Mucosa of descending colon (tissue), 3 donors: ENCODE measurements around the gene MLH3. TPM values are rescaled to one million over a fixed set of nuclear protein-coding genes. Genes with fewer than 3 reads are reported as not detected.
A peak's percentile ranks its signal among the peaks of the same experiment; 100 is the strongest.

Experiments used
- ATAC-seq: fragments of 200-7000 bp; cut with Tn5 transposase; one replicate; pipeline ENCODE4 v1.9.1; 2020; ENCODE audit warnings: mild to moderate bottlenecking, moderate library complexity
- DNase-seq, 3 donors: peaks; one replicate each; pipeline ENCODE4 v3.0.0-alpha.2; 2020
- H3K36me3 ChIP-seq: fragments of 200-600 bp; one replicate; pipeline ENCODE4 v1.8.0; 2021; ENCODE audit warnings: low read depth, mild to moderate bottlenecking
- H3K4me1 ChIP-seq: fragments of 200-600 bp; one replicate; pipeline ENCODE4 v1.8.0; 2021; ENCODE audit warnings: low read depth, mild to moderate bottlenecking
- H3K4me3 ChIP-seq: fragments of 200-600 bp; one replicate; pipeline ENCODE4 v1.8.0; 2021; ENCODE audit warnings: mild to moderate bottlenecking
- H3K9me3 ChIP-seq: fragments of 200-600 bp; one replicate; pipeline ENCODE4 v1.8.0; 2021; ENCODE audit warnings: mild to moderate bottlenecking
- intact Hi-C, 2 donors: fragments of 100-400 bp; cut with DNase I in 1 of 2; cut with micrococcal nuclease in 1 of 2; formaldehyde crosslinking; loops; one replicate each; pipeline versions ENCODE4 v1.11.0 to v1.11.1; 2022; cut with DNase I, micrococcal nuclease
- total RNA-seq, 3 donors: library from RNA; stranded (reverse); fragmentation: NEBNext Ultra II Directional in 2 of 3; extraction: Animal tissue kit (Norgen Biotek cat#: 25700) in 2 of 3; gene quantifications; one replicate each; pipeline versions ENCODE4 v1.2.1 to v1.2.4, GENCODE V29; 2021 to 2023
- TF ChIP-seq, protein P1 (sequence below): fragments of 200-600 bp; IDR thresholded peaks from one replicate; pipeline ENCODE4 v1.8.0; 2022; ENCODE audit warnings: antibody characterized with exemption, mild to moderate bottlenecking
- donor health status: DM: no; HTN: no; CAD: no; lungs with moderate emphysema.
- donor health status: DM: no; HTN: no; CAD: no.
- donor health status: DM: no; HTN: yes; CAD: no.

MLH3 gene
- total RNA-seq, 3 donors from 2014 or later = 22.2 to 40.8 (median 26.2) TPM

- ATAC-seq (no peak), DNase-seq (no peak)
- Histone ChIP-seq H3K4me3 (no peak overlapping the region), H3K36me3 (no peaks in the 10 kb centered on the region), H3K4me1 (no peaks in the 10 kb centered on the region), H3K9me3 (no peaks in the 10 kb centered on the region)
- TF ChIP-seq, protein P1, sequence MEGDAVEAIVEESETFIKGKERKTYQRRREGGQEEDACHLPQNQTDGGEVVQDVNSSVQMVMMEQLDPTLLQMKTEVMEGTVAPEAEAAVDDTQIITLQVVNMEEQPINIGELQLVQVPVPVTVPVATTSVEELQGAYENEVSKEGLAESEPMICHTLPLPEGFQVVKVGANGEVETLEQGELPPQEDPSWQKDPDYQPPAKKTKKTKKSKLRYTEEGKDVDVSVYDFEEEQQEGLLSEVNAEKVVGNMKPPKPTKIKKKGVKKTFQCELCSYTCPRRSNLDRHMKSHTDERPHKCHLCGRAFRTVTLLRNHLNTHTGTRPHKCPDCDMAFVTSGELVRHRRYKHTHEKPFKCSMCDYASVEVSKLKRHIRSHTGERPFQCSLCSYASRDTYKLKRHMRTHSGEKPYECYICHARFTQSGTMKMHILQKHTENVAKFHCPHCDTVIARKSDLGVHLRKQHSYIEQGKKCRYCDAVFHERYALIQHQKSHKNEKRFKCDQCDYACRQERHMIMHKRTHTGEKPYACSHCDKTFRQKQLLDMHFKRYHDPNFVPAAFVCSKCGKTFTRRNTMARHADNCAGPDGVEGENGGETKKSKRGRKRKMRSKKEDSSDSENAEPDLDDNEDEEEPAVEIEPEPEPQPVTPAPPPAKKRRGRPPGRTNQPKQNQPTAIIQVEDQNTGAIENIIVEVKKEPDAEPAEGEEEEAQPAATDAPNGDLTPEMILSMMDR = no peak
- intact Hi-C loops = no loop called here
Measured at GRCh38 chr14:75025876-75026275, 25.4 kb downstream of the MLH3 start.

GRCh38 chr14:75025082-75025481, 26.2 kb downstream of the MLH3 start:
- peak in 1 of 3 donors; percentile 27 for DNase-seq
- Histone ChIP-seq H3K36me3 (no peaks in the 10 kb centered on the region), H3K4me3 (no peak overlapping the region), H3K9me3 (no peaks in the 10 kb centered on the region), H3K4me1 (no peaks in the 10 kb centered on the region)
- peak; percentile 97 for ATAC-seq
- TF ChIP-seq, protein P1 = no peak
- intact Hi-C loops = no loop called here

GRCh38 chr14:75023108-75023507, 28.2 kb downstream of the MLH3 start:
- Histone ChIP-seq H3K36me3 (no peaks in the 10 kb centered on the region), H3K4me3 (no peak overlapping the region), H3K4me1 (no peaks in the 10 kb centered on the region), H3K9me3 (no peaks in the 10 kb centered on the region)
- intact Hi-C loops = no loop called here
- TF ChIP-seq, protein P1 = no peak
- ATAC-seq = peak; percentile 6
- DNase-seq = no peak

DNA sequence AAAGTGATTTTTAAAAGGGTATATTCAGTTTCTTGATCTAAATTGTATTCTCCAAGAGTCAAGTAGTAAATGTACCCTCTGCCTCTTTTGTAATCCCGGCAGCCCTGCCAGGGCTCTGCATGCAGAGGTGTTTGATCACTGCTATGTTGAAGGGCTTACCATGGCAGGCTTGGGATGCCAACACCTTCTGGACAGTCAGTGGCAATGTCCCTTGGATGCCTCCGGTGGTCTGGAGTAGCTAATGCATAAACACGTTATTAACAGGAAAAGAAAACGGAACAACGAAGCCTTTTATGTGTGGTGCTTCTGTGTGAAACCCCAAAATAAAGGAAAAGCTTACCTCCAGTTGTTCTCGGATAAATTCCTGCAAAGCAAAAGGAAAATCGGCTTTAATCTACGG, 28.6 kb downstream of the MLH3 start:
- Histone ChIP-seq H3K36me3 (no peaks in the 10 kb centered on the region), H3K9me3 (no peaks in the 10 kb centered on the region), H3K4me1 (no peaks in the 10 kb centered on the region), H3K4me3 (no peak overlapping the region)
- TF ChIP-seq, protein P1 = no peak
- no peak for ATAC-seq
- DNase-seq = no peak
- intact Hi-C loops = no loop called here

DNA sequence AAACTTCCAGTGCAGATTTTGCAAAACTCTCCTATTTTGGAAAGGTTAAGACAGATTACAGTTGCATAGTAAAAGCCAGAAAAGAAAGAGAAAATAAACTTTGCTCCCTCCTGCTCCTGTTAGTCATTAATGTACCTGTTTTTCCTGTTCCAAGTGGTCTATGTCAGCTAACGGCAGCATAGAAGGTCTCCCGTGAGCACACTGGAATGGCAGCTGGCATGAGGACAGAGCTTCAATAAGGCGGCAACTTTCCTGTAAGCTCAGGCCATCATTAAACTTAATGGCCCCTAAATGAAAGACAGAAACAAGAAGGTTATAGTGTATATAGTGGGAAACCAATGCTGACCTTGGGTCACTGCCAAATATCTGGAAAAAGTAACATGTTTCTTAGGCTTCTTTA, 32.6 kb downstream of the MLH3 start:
- Histone ChIP-seq H3K4me3 (no peak overlapping the region), H3K9me3 (no peaks in the 10 kb centered on the region), H3K36me3 (no peaks in the 10 kb centered on the region), H3K4me1 (no peaks in the 10 kb centered on the region)
- intact Hi-C loops = no loop called here
- TF ChIP-seq, protein P1 = no peak
- ATAC-seq (peak; percentile 97), DNase-seq (peak in 2 of 3 donors; percentile 57 to 65)

GRCh38 chr14:75016815-75017214, 34.5 kb downstream of the MLH3 start:
- no peak for ATAC-seq
- Histone ChIP-seq H3K36me3 (no peaks in the 10 kb centered on the region), H3K4me3 (no peak overlapping the region), H3K4me1 (no peaks in the 10 kb centered on the region), H3K9me3 (no peaks in the 10 kb centered on the region)
- DNase-seq = no peak
- TF ChIP-seq, protein P1 = no peak
- intact Hi-C loops = no loop called here
